Measurements from ENCODE around the gene LDB1.

The LDB1 gene

GRCh38 chr10:102112210-102112817, 7.9 kb downstream of the LDB1 start:
- no peak for DNase-seq (ENCODE audit: low spot score)

GRCh38 chr10:102111276-102111675, 8.9 kb downstream of the LDB1 start:
- no peak for DNase-seq (ENCODE audit: low spot score)

- DNase-seq (ENCODE audit: low spot score), result no peak
Observed at GRCh38 chr10:102109166-102110116, 10.7 kb downstream of the LDB1 start.

- no peak for DNase-seq (ENCODE audit: low spot score)
Observed at GRCh38 chr10:102106998-102107397, 13.2 kb downstream of the LDB1 start.

- no peak for DNase-seq (ENCODE audit: low spot score)
Observed at GRCh38 chr10:102102421-102102820, 17.7 kb downstream of the LDB1 start.

- peak; percentile 43 for DNase-seq (ENCODE audit: low spot score)
Observed at GRCh38 chr10:102101152-102101551, 19.0 kb downstream of the LDB1 start.

GRCh38 chr10:102096449-102096848, 23.7 kb downstream of the LDB1 start:
- no peak for DNase-seq (ENCODE audit: low spot score)

- DNase-seq (ENCODE audit: low spot score), result no peak
Observed at GRCh38 chr10:102090772-102091171, 29.4 kb downstream of the LDB1 start.

- no peak for DNase-seq (ENCODE audit: low spot score)
Observed at GRCh38 chr10:102086196-102086595, 34.0 kb downstream of the LDB1 start.

GRCh38 chr10:102085336-102085735, 34.8 kb downstream of the LDB1 start:
- no peak for DNase-seq (ENCODE audit: low spot score)

- no peak for DNase-seq (ENCODE audit: low spot score)
Observed at GRCh38 chr10:102083541-102083940, 36.6 kb downstream of the LDB1 start.

- peak; percentile 88 for DNase-seq (ENCODE audit: low spot score)
Observed at GRCh38 chr10:102072673-102073527, 47.3 kb downstream of the LDB1 start.

GRCh38 chr10:102069071-102069470, 51.1 kb downstream of the LDB1 start:
- no peak for DNase-seq (ENCODE audit: low spot score)

GRCh38 chr10:102068216-102068615, 52.0 kb downstream of the LDB1 start:
- DNase-seq (ENCODE audit: low spot score), result peak; percentile 36

- no peak for DNase-seq (ENCODE audit: low spot score)
Observed at GRCh38 chr10:102067091-102067916, 52.9 kb downstream of the LDB1 start.

GRCh38 chr10:102066399-102067088, 53.6 kb downstream of the LDB1 start:
- DNase-seq (ENCODE audit: low spot score), result peak; percentile 20

- DNase-seq (ENCODE audit: low spot score), result peak; percentile 13
Observed at GRCh38 chr10:102065561-102066398, 54.4 kb downstream of the LDB1 start.

GRCh38 chr10:102064868-102065560, 55.2 kb downstream of the LDB1 start, which contains the start of gene HPS6:
TSS of gene HPS6 (plus strand) at chr10:102065349. CDS start at chr10:102065475, 126 bp downstream.
- DNase-seq (ENCODE audit: low spot score), result peak; percentile 77

- DNase-seq (ENCODE audit: low spot score), result no peak
Observed at GRCh38 chr10:102064503-102064867, 55.7 kb downstream of the LDB1 start.

All from cerebellar cortex (tissue), 1 donor.